Kidney (tissue), 14 donors: ENCODE data around the gene VAC14. TPM values are rescaled to one million over a fixed set of nuclear protein-coding genes. Genes with fewer than 3 reads are reported as not detected.

Experiments
- DNase-seq, 5 donors: peaks; one replicate each; pipeline ENCODE4 v3.0.0-alpha.2; 2013 to 2020
- FAIRE-seq: peaks from 2 replicates; lab custom pipeline; 2012; peaks lifted over from hg19 to GRCh38; lab: Jason Lieb, UNC
- H3K27ac ChIP-seq, 2 donors: one replicate each; pipeline ENCODE4 v1.7.0; 2013; ENCODE audit warnings: low read depth in 2 of 2, low read length in 2 of 2, inconsistent platforms in 1 of 2
- H3K27me3 ChIP-seq: one replicate; pipeline ENCODE4 v1.7.1; 2013; ENCODE audit warnings: low read length, inconsistent platforms; ENCODE audit not compliant: control insufficient read depth, insufficient read depth
- H3K36me3 ChIP-seq, 3 donors: one replicate each; pipeline versions ENCODE4 v1.7.0 to v1.7.1; 2013; ENCODE audit warnings: low read length in 3 of 3, control low read depth in 1 of 3, inconsistent platforms in 1 of 3; ENCODE audit not compliant: insufficient read depth in 3 of 3, control insufficient read depth in 2 of 3
- H3K4me1 ChIP-seq, 3 donors: one replicate each; pipeline versions ENCODE4 v1.7.0 to v1.7.1; 2013; ENCODE audit warnings: low read length in 3 of 3, inconsistent platforms in 1 of 3, low read depth in 1 of 3; ENCODE audit not compliant: control insufficient read depth in 2 of 3, insufficient read depth in 2 of 3
- H3K4me3 ChIP-seq, 3 donors: one replicate each; pipeline versions ENCODE4 v1.7.0 to v1.8.1; 2013; ENCODE audit warnings: low read length in 3 of 3, control low read depth in 1 of 3, inconsistent platforms in 1 of 3
- H3K9ac ChIP-seq, 3 donors: one replicate each; pipeline versions ENCODE4 v1.7.0 to v1.7.1; 2013; ENCODE audit warnings: low read length in 3 of 3, control low read depth in 1 of 3, inconsistent platforms in 1 of 3
- H3K9me3 ChIP-seq, 3 donors: one replicate each; pipeline versions ENCODE4 v1.7.0 to v1.7.1; 2013; ENCODE audit warnings: low read length in 3 of 3, control low read depth in 1 of 3, inconsistent platforms in 1 of 3; ENCODE audit not compliant: control insufficient read depth in 2 of 3, insufficient read depth in 1 of 3
- intact Hi-C: fragments of 100-400 bp; cut with DNase I; formaldehyde crosslinking; loops from one replicate; pipeline ENCODE4 v1.11.1; 2022
- polyA plus RNA-seq: library from polyadenylated mRNA; stranded (reverse); fragments of 350-450 nt; fragmentation: Illumina TruSeq; extraction: RNeasy Lipid Tissue Mini Kit (QIAGEN cat#74804); gene quantifications from one replicate; pipeline ENCODE4 v1.2.3, GENCODE V29; 2014; ENCODE audit warnings: low read depth, low replicate concordance; ENCODE audit not compliant: insufficient read depth
- total RNA-seq: library from RNA; stranded (reverse); fragmentation: NEBNext Ultra II Directional; extraction: Animal tissue kit (Norgen Biotek cat#: 25700); gene quantifications from one replicate; pipeline ENCODE4 v1.2.1, GENCODE V29; 2021
- TF ChIP-seq, protein P1 (sequence below): IDR thresholded peaks from 3 replicates; pipeline ENCODE4 v1.5.1; 2012; ENCODE audit warnings: mild to moderate bottlenecking, moderate library complexity, borderline replicate concordance; ENCODE audit not compliant: insufficient read depth; ENCODE audit errors: extremely low read depth
- donor health status: control.
- donor health status: control.
- donor health status: control.
- donor health status: control.
- donor health status: control.
- donor health status: DM: yes; HTN: yes; CAD: no.
- donor health status: Normal renal cell carcinoma (clear cell type).

Gene VAC14
- total and polyA plus RNA-seq, 2 donors from 2014 or later: 36.8 to 41.9 TPM

DNA sequence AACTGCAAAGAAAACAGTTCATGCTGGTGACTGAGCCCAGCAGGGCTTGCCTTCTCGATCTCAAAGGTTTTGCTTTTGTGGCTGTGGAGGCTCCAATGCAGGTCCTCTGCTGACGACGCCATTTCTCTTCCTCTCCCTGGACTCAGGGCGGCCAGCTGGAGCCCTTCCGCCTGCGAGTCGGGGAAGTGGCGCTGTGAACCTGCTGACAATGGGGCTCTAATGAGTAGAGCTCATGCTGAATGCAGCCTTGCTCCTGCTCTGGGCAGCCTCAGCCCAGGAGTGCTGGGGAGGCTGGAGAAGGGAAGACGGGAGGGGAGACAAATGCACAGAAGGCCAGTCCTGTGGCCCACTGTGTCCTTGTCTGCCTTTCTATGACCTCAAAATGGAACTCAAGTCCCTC is 43.8 kb downstream of the VAC14 start:
- peaks cover 0 to 26% (median 5%) of the 10 kb centered on the region in 3 donors for H3K4me1 ChIP-seq
- no peak overlapping the region for H3K9ac ChIP-seq
- FAIRE-seq: no peak
- TF ChIP-seq, protein P1, sequence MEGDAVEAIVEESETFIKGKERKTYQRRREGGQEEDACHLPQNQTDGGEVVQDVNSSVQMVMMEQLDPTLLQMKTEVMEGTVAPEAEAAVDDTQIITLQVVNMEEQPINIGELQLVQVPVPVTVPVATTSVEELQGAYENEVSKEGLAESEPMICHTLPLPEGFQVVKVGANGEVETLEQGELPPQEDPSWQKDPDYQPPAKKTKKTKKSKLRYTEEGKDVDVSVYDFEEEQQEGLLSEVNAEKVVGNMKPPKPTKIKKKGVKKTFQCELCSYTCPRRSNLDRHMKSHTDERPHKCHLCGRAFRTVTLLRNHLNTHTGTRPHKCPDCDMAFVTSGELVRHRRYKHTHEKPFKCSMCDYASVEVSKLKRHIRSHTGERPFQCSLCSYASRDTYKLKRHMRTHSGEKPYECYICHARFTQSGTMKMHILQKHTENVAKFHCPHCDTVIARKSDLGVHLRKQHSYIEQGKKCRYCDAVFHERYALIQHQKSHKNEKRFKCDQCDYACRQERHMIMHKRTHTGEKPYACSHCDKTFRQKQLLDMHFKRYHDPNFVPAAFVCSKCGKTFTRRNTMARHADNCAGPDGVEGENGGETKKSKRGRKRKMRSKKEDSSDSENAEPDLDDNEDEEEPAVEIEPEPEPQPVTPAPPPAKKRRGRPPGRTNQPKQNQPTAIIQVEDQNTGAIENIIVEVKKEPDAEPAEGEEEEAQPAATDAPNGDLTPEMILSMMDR: no peak
- peak in 1 of 5 donors; percentile 29 for DNase-seq
- intact Hi-C loops: no loop called here
- no peaks in the 10 kb centered on the region for H3K27me3 ChIP-seq
- no peak overlapping the region for H3K4me3 ChIP-seq
- H3K36me3 ChIP-seq: peaks cover 0 to 5% (median 0%) of the 10 kb centered on the region in 3 donors
- no peak overlapping the region for H3K27ac ChIP-seq
- no peaks in the 10 kb centered on the region for H3K9me3 ChIP-seq

DNA sequence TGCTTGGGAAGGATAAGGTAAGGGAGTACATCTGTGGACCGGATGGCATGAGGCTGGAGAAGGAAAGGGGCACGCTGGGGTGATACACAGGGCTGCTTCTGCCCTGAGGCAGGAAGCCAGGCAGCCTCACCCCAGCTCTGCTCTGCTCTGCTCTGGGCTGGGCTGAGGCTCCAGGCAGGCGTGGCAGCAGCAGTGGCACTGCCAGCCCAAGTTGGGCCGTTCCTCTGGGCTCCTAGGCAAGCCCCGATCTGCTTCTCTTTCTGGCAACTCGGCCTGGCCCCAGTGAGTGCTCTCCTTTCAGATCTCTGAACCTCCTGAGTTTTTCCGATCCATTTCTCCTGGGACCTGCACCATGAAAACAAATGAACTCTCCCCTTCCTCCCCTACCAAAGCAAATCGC is 44.9 kb downstream of the VAC14 start:
- TF ChIP-seq, protein P1: no peak
- Histone ChIP-seq H3K4me3 (no peak overlapping the region), H3K4me1 (peaks cover 0 to 37% (median 9%) of the 10 kb centered on the region in 3 donors), H3K9me3 (no peaks in the 10 kb centered on the region), H3K27ac (no peak overlapping the region), H3K9ac (no peak overlapping the region), H3K27me3 (no peaks in the 10 kb centered on the region), H3K36me3 (peaks cover 0 to 5% (median 0%) of the 10 kb centered on the region in 3 donors)
- intact Hi-C loops: no loop called here
- peak in 1 of 5 donors; percentile 39 for DNase-seq
- no peak for FAIRE-seq

DNA sequence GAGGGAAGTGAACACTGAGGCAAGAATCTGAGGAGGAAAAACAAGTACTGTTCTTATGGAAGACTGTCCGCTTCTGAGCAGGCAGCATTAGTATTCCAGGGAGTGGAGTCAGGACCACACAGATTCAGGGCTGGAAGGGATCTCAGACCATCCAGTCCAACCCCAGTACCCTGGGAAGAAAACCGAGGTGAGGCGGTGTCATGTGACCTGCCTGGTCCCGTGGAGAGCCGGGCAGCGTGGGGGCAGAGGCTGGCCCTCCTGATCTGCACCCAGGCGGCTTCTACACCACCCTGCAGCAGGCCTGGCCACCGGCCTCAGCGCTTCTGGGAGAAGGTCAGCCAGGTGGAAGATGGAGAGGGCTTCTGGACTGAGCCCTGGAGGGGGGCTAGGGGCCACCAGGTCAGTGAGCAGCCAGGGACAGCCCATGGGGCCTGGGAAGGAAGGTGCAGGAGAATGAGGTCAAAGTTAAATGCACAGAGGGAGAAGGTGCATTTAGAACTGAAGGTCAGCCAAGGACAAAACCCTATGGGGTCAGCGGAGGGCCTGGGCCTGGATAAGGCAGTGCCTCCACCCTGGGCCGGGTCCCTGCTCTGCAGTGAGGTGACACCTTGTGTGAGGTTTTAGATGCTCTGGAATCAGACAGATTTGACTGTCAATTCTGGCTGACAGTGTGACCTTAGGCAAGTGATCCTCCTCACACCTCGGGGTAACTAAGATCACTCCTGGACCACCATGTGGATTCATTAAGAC is 45.9 kb downstream of the VAC14 start:
- peaks cover 0 to 5% (median 0%) of the 10 kb centered on the region in 3 donors for H3K36me3 ChIP-seq
- FAIRE-seq: no peak
- intact Hi-C loops: no loop called here

More for the DNA sequence above, 45.9 kb downstream of the VAC14 start:
- H3K4me3 ChIP-seq: no peak overlapping the region
- H3K27me3 ChIP-seq: no peaks in the 10 kb centered on the region
- TF ChIP-seq, protein P1: no peak
- H3K27ac ChIP-seq: no peak overlapping the region
- H3K9ac ChIP-seq: no peak overlapping the region
- DNase-seq: peak in 1 of 5 donors; percentile 55
- H3K9me3 ChIP-seq: no peaks in the 10 kb centered on the region
- peaks cover 2 to 40% (median 16%) of the 10 kb centered on the region in 3 donors for H3K4me1 ChIP-seq
